GM19099 (cell line): ENCODE data around the gene CCDC91.

Experiments
- POLR2A ChIP-seq: IDR thresholded peaks from 3 replicates; pipeline ENCODE4 v1.6.1; 2011; ENCODE audit warnings: low read depth; ENCODE audit not compliant: insufficient read length; ENCODE audit errors: extremely low read depth

CCDC91 gene

GRCh38 chr12:28367993-28368392 lies 177.7 kb downstream of the CCDC91 start:
- TF ChIP-seq POLR2A, result no peak

- no peak for TF ChIP-seq POLR2A
These were observed 179.2 kb downstream of the CCDC91 start for GRCh38 chr12:28369483-28369882.

GRCh38 chr12:28374556-28374955 lies 184.3 kb downstream of the CCDC91 start:
- TF ChIP-seq POLR2A, result no peak

- TF ChIP-seq POLR2A, result no peak
These were observed 188.5 kb downstream of the CCDC91 start for GRCh38 chr12:28378736-28379135.

- no peak for TF ChIP-seq POLR2A
These were observed 193.1 kb downstream of the CCDC91 start for GRCh38 chr12:28383368-28383767.

- no peak for TF ChIP-seq POLR2A
These were observed 198.6 kb downstream of the CCDC91 start for GRCh38 chr12:28388879-28389278.

GRCh38 chr12:28390206-28390605 lies 199.9 kb downstream of the CCDC91 start:
- TF ChIP-seq POLR2A, result no peak

- no peak for TF ChIP-seq POLR2A
These were observed 200.6 kb downstream of the CCDC91 start for GRCh38 chr12:28390761-28391385.

GRCh38 chr12:28409892-28410291 lies 219.6 kb downstream of the CCDC91 start:
- no peak for TF ChIP-seq POLR2A

- no peak for TF ChIP-seq POLR2A
These were observed 223.3 kb downstream of the CCDC91 start for GRCh38 chr12:28413460-28414109.

- no peak for TF ChIP-seq POLR2A
These were observed 225.5 kb downstream of the CCDC91 start for GRCh38 chr12:28415755-28416154.

- no peak for TF ChIP-seq POLR2A
These were observed 231.1 kb downstream of the CCDC91 start for GRCh38 chr12:28421374-28421773.

- TF ChIP-seq POLR2A, result no peak
These were observed 234.7 kb downstream of the CCDC91 start for GRCh38 chr12:28424965-28425364.

GRCh38 chr12:28425526-28425925 lies 235.3 kb downstream of the CCDC91 start:
- no peak for TF ChIP-seq POLR2A

- no peak for TF ChIP-seq POLR2A
These were observed 236.8 kb downstream of the CCDC91 start for GRCh38 chr12:28427046-28427445.

- TF ChIP-seq POLR2A, result no peak
These were observed 249.9 kb downstream of the CCDC91 start for GRCh38 chr12:28440081-28440608.
